Transverse colon (tissue), 4 donors: ENCODE measurements around the gene RABGAP1L. TPM values are rescaled to one million over a fixed set of nuclear protein-coding genes. Genes with fewer than 3 reads are reported as not detected.

ENCODE experiments used
- DNase-seq: peaks from one replicate; pipeline ENCODE4 v3.0.0-alpha.2; 2019
- H3K27ac ChIP-seq, 4 donors: fragments of 200-600 bp; sonication (generic); 2 replicates each; pipeline ENCODE4 v1.5.1; 2016 to 2018; ENCODE audit warnings: inconsistent platforms in 4 of 4
- H3K27me3 ChIP-seq: fragments of 200-600 bp; sonication (generic); 2 replicates; pipeline ENCODE4 v1.5.1; 2017; ENCODE audit warnings: inconsistent platforms
- H3K36me3 ChIP-seq, 4 donors: fragments of 200-600 bp; sonication (generic); 2 replicates each; pipeline ENCODE4 v1.5.1; 2017 to 2019; ENCODE audit warnings: inconsistent platforms in 4 of 4
- H3K4me1 ChIP-seq, 4 donors: fragments of 200-600 bp; sonication (generic); 2 replicates each; pipeline ENCODE4 v1.5.1; 2017 to 2020; ENCODE audit warnings: inconsistent platforms in 4 of 4
- H3K4me3 ChIP-seq, 4 donors: fragments of 200-600 bp; sonication (generic); 1 replicate in 1 of 4; 2 replicates in 3 of 4; pipeline versions ENCODE4 v1.5.1 to v1.6.1; 2017 to 2019; ENCODE audit warnings: inconsistent platforms in 4 of 4
- H3K9me3 ChIP-seq, 2 donors: fragments of 200-600 bp; sonication (generic); 2 replicates each; pipeline ENCODE4 v1.5.1; 2017 to 2019; ENCODE audit warnings: inconsistent platforms in 2 of 2
- EP300 ChIP-seq: sonication (generic); formaldehyde crosslinking; IDR thresholded peaks from one replicate; pipeline ENCODE4 v1.6.1; 2017; ENCODE audit warnings: antibody characterized with exemption, low read depth
- POLR2A ChIP-seq: fragments of 450-650 bp; IDR thresholded peaks from one replicate; pipeline ENCODE4 v1.6.1; 2016; ENCODE audit warnings: antibody characterized with exemption, mild to moderate bottlenecking, moderate library complexity
- POLR2AphosphoS5 ChIP-seq, 3 donors: sonication (generic); formaldehyde crosslinking; IDR thresholded peaks; one replicate each; pipeline ENCODE4 v1.6.1; 2016; ENCODE audit warnings: antibody characterized with exemption in 3 of 3
- WGBS, 2 donors: methylation state at CpG; one replicate each; pipeline ENCODE4 v1.1.5; 2018; ENCODE audit warnings: low coverage in 1 of 2; 5-methylcytosine and 5-hydroxymethylcytosine counted together
- in situ Hi-C, 4 donors: fragments of 200-750 bp; cut with MboI; loops; one replicate each; pipeline versions ENCODE4 v1.15.0 to v1.15.1; 2017; ENCODE audit warnings: low sequenced_read_pairs in 3 of 4, low pct_ligation_motif_present in 1 of 4, low pct_unique_long_range_greater_than_20kb in 1 of 4
- intact Hi-C: fragments of 100-400 bp; cut with DNase I; formaldehyde crosslinking; loops from one replicate; pipeline ENCODE4 v1.15.1; 2023; ENCODE audit warnings: low total_unique reads
- total RNA-seq, 4 donors: library from RNA; depleted of rRNA; stranded (reverse); fragments of >200 nt; gene quantifications; one replicate each; pipeline ENCODE4 v1.1.0, GENCODE V29; 2016
- TF ChIP-seq, protein P1 (sequence below), 5 experiments: fragments of 200-600 bp in 3 of 5; fragments of 450-650 bp in 2 of 5; sonication (generic) in 3 of 5; IDR thresholded peaks; 1 replicate in 2 of 5; 2 replicates in 3 of 5; pipeline ENCODE4 v1.5.1; 2016 to 2017; ENCODE audit warnings: antibody characterized with exemption in 5 of 5, inconsistent platforms in 3 of 5, mild to moderate bottlenecking in 2 of 5, moderate library complexity in 1 of 5

RABGAP1L gene
- total RNA-seq, 4 donors from 2014 or later, result 68.9 to 127 (median 99.9) TPM

DNA sequence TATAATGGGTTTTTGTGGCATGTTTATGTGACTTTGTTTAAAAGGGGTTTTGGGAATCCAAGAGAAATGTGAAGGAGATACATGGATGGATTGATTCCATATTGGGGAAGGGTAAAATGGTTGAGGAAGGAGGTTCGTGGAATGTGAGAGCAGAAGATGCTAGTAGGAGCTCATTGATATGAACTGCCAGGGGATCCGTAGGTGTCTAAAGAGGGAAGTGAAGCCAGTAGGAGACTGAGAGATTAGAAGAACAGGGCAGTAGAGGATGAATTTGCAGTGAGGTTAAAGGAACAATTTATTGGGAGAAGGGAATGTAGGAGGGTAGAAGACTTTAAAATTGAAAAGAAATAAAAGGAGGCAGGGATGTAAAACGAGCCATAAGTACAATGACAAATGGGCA, 541.0 kb downstream of the RABGAP1L start:
- Histone ChIP-seq H3K27ac (no peak overlapping the region), H3K27me3 (no peaks in the 10 kb centered on the region), H3K4me1 (no peaks in the 10 kb centered on the region), H3K36me3 (no peaks in the 10 kb centered on the region), H3K9me3 (no peaks in the 10 kb centered on the region), H3K4me3 (no peak overlapping the region)
- WGBS, 2 donors, result 82 to 92% methylated on average over 3 of the region's 3 CpGs
- in situ Hi-C loops, result no loop called here
- no peak for DNase-seq
- intact Hi-C loops, result no loop called here
- TF ChIP-seq, protein P1, sequence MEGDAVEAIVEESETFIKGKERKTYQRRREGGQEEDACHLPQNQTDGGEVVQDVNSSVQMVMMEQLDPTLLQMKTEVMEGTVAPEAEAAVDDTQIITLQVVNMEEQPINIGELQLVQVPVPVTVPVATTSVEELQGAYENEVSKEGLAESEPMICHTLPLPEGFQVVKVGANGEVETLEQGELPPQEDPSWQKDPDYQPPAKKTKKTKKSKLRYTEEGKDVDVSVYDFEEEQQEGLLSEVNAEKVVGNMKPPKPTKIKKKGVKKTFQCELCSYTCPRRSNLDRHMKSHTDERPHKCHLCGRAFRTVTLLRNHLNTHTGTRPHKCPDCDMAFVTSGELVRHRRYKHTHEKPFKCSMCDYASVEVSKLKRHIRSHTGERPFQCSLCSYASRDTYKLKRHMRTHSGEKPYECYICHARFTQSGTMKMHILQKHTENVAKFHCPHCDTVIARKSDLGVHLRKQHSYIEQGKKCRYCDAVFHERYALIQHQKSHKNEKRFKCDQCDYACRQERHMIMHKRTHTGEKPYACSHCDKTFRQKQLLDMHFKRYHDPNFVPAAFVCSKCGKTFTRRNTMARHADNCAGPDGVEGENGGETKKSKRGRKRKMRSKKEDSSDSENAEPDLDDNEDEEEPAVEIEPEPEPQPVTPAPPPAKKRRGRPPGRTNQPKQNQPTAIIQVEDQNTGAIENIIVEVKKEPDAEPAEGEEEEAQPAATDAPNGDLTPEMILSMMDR (IDR thresholded peaks at IDR 0.05), result no peak
- no peak for TF ChIP-seq EP300
- no peak for TF ChIP-seq POLR2A
- no peak for TF ChIP-seq POLR2AphosphoS5 (IDR thresholded peaks at IDR 0.05)

DNA sequence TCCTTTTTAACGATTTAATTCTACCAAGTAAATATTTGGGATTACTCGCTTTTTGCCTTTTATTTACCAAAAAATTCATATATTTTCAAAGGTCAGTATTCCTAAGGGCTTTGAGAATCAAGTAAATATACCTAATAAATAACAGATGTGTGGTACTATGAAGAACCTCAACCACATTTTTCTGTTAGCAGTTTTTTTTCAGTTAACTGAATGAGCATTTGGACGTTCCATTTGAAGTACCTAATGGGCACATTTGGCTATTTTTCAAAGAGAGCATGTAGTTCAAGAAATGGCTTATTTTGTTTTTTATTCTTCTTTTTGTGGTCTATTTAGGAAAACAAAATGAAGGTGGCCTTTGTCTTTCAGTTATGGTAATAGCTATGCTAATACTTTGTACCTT, 541.5 kb downstream of the RABGAP1L start:
- TF ChIP-seq, protein P1 (IDR thresholded peaks at IDR 0.05), result no peak
- TF ChIP-seq POLR2AphosphoS5 (IDR thresholded peaks at IDR 0.05) (no peak), EP300 (no peak), POLR2A (no peak)
- intact Hi-C loops, result no loop called here
- DNase-seq, result no peak
- H3K9me3 ChIP-seq, result no peaks in the 10 kb centered on the region
- H3K36me3 ChIP-seq, result no peaks in the 10 kb centered on the region
- in situ Hi-C loops, result no loop called here
- H3K27me3 ChIP-seq, result no peaks in the 10 kb centered on the region
- no peak overlapping the region for H3K27ac ChIP-seq
- H3K4me1 ChIP-seq, result no peaks in the 10 kb centered on the region
- H3K4me3 ChIP-seq, result no peak overlapping the region
- 91 to 94% methylated on average over 3 of the region's 3 CpGs for WGBS, 2 donors

DNA sequence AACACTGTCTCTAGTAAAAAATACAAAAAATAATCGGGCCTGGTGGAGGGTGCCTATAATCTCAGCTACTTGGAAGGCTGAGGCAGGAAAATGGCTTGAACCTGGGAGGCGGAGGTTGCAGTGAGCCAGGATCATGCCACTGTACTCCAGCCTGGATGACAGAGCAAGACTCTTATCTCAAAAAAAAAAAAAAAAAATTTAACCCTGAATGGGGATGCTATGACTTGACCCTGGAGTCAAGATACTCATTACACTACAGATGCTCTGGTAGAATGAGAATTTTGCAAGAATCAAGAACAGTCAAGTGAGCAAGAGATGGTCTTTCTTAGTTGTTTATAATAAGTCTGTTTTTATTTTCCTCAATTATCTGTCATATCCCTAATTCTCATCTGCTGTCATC, 542.2 kb downstream of the RABGAP1L start:
- in situ Hi-C loops (no loop called here), intact Hi-C loops (no loop called here)
- no peaks in the 10 kb centered on the region for H3K27me3 ChIP-seq
- no peak for DNase-seq
- no peak overlapping the region for H3K4me3 ChIP-seq
- 98 to 100% methylated on average over 2 of the region's 2 CpGs for WGBS, 2 donors
- H3K27ac ChIP-seq, result no peak overlapping the region
- no peaks in the 10 kb centered on the region for H3K4me1 ChIP-seq
- TF ChIP-seq, protein P1 (IDR thresholded peaks at IDR 0.05), result no peak
- TF ChIP-seq POLR2AphosphoS5 (IDR thresholded peaks at IDR 0.05), result no peak
- TF ChIP-seq POLR2A, result no peak
- no peak for TF ChIP-seq EP300
- H3K9me3 ChIP-seq, result no peaks in the 10 kb centered on the region
- H3K36me3 ChIP-seq, result no peaks in the 10 kb centered on the region

DNA sequence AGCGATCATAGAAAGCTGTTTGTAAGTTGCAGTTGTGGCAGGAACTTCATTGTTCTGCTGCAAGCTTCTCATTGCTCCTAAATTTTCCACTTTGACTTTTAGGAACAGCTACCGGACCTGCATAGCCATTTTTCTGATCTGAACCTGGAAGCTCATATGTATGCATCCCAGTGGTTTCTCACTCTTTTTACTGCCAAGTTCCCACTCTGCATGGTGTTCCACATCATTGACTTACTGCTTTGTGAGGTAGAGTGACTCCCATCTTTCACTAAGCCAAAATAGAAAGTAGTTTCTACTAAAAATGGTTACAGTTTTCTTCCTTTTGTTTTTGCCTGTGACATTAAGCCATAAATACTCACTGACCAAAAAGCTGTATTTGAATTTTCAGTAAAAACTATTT, 542.7 kb downstream of the RABGAP1L start:
- 95 to 100% methylated on average over 2 of the region's 2 CpGs for WGBS, 2 donors
- in situ Hi-C loops, result no loop called here
- no peak for DNase-seq

More for the DNA sequence above, 542.7 kb downstream of the RABGAP1L start:
- H3K27ac ChIP-seq, result no peak overlapping the region
- TF ChIP-seq POLR2A, result no peak
- no peak for TF ChIP-seq POLR2AphosphoS5 (IDR thresholded peaks at IDR 0.05)
- TF ChIP-seq, protein P1 (IDR thresholded peaks at IDR 0.05), result no peak
- TF ChIP-seq EP300, result no peak
- H3K36me3 ChIP-seq, result no peaks in the 10 kb centered on the region
- no peaks in the 10 kb centered on the region for H3K4me1 ChIP-seq
- H3K9me3 ChIP-seq, result no peaks in the 10 kb centered on the region
- H3K4me3 ChIP-seq, result no peak overlapping the region
- intact Hi-C loops, result no loop called here
- no peaks in the 10 kb centered on the region for H3K27me3 ChIP-seq
